Ectodermal cell (in vitro differentiated cells): ENCODE results near the gene LASP1.
"Not testable (repeated sequence)": the region's sequence is repeated elsewhere in the genome, so short reads cannot be mapped to it uniquely, and the experiment has no call there.

Experiments
- H3K27ac ChIP-seq: 2 replicates; pipeline ENCODE4 v1.7.0; 2013; ENCODE audit warnings: mild to moderate bottlenecking, low read depth, low read length; ENCODE audit not compliant: insufficient read depth, poor library complexity, severe bottlenecking
- H3K27me3 ChIP-seq: 2 replicates; pipeline ENCODE4 v1.7.0; 2013; ENCODE audit warnings: mild to moderate bottlenecking, low read length; ENCODE audit not compliant: insufficient read depth, control insufficient read depth, poor library complexity, severe bottlenecking
- H3K36me3 ChIP-seq: one replicate; pipeline ENCODE4 v1.7.0; 2013; ENCODE audit warnings: low read length; ENCODE audit not compliant: control insufficient read depth, insufficient read depth
- H3K4me1 ChIP-seq: one replicate; pipeline ENCODE4 v1.7.0; 2013; ENCODE audit warnings: low read length; ENCODE audit not compliant: control insufficient read depth, insufficient read depth
- H3K4me3 ChIP-seq: 2 replicates; pipeline ENCODE4 v1.7.0; 2013; ENCODE audit warnings: low read depth, low read length, control low read depth; ENCODE audit not compliant: insufficient read depth
- H3K9me3 ChIP-seq: 2 replicates; pipeline ENCODE4 v1.7.0; 2013; ENCODE audit warnings: mild to moderate bottlenecking, low read length, moderate library complexity; ENCODE audit not compliant: control insufficient read depth
- WGBS, 2 experiments: methylation state at CpG; one replicate each; pipeline ENCODE4 v1.1.7; 2013; ENCODE audit warnings: missing lambda C conversion rate in 2 of 2; 5-methylcytosine and 5-hydroxymethylcytosine counted together

LASP1 gene

GRCh38 chr17:38853292-38854219 is 16.3 kb upstream of the LASP1 start, which contains the start of gene RPL23:
TSS of gene RPL23 (minus strand) at chr17:38853721. CDS start at chr17:38853710, 11 bp downstream.
- Histone ChIP-seq H3K9me3 (no peaks in the 10 kb centered on the region), H3K4me3 (peak within 1 kb of the TSS; percentile 88)

GRCh38 chr17:38855101-38855714 is 14.7 kb upstream of the LASP1 start:
- H3K36me3 ChIP-seq, result peaks cover 14% of the 10 kb centered on the region
- H3K27me3 ChIP-seq, H3K9me3 ChIP-seq, H3K4me1 ChIP-seq, H3K27ac ChIP-seq, H3K4me3 ChIP-seq: not testable (repeated sequence)
- WGBS, 2 experiments, result 94 to 95% methylated on average over 28 of the region's 28 CpGs

More at GRCh38 chr17:38853292-38854219, 16.3 kb upstream of the LASP1 start, which contains the start of gene RPL23:
- 0 to 1% methylated on average over 46 to 48 of the region's 48 CpGs for WGBS, 2 experiments
- peaks cover 30% of the 10 kb centered on the region for H3K36me3 ChIP-seq
- peaks cover 7% of the 10 kb centered on the region for H3K4me1 ChIP-seq
- no peaks in the 10 kb centered on the region for H3K27me3 ChIP-seq
- peak within 1 kb of the TSS; percentile 97 for H3K27ac ChIP-seq

- no peaks in the 10 kb centered on the region for H3K27me3 ChIP-seq
- H3K27ac ChIP-seq, result no peak overlapping the region
- H3K36me3 ChIP-seq, result no peaks in the 10 kb centered on the region
- no peaks in the 10 kb centered on the region for H3K4me1 ChIP-seq
- no peaks in the 10 kb centered on the region for H3K9me3 ChIP-seq
- WGBS, 2 experiments, result 74 to 86% methylated on average over 5 of the region's 5 CpGs
- no peak overlapping the region for H3K4me3 ChIP-seq
These were observed 12.6 kb upstream of the LASP1 start for GRCh38 chr17:38857271-38857670.

- H3K9me3 ChIP-seq, result no peaks in the 10 kb centered on the region
- no peak overlapping the region for H3K27ac ChIP-seq
- no peaks in the 10 kb centered on the region for H3K27me3 ChIP-seq
- H3K36me3 ChIP-seq, result no peaks in the 10 kb centered on the region
- H3K4me3 ChIP-seq, result no peak overlapping the region
- WGBS, 2 experiments, result 67 to 74% methylated on average over 8 of the region's 8 CpGs
- H3K4me1 ChIP-seq, result no peaks in the 10 kb centered on the region
These were observed 8.4 kb upstream of the LASP1 start for GRCh38 chr17:38861399-38861843.

- Histone ChIP-seq H3K27me3 (peaks cover 9% of the 10 kb centered on the region), H3K4me1 (no peaks in the 10 kb centered on the region), H3K4me3 (no peak overlapping the region), H3K36me3 (no peaks in the 10 kb centered on the region), H3K9me3 (no peaks in the 10 kb centered on the region), H3K27ac (no peak overlapping the region)
- 64% methylated on average over 11 of the region's 11 CpGs for whole genome bisulfite sequencing, 2 experiments
These were observed 5.0 kb upstream of the LASP1 start for GRCh38 chr17:38864636-38865398.

- H3K36me3 ChIP-seq, result no peaks in the 10 kb centered on the region
- H3K27me3 ChIP-seq, result peaks cover 9% of the 10 kb centered on the region
- 19% methylated on average over 31 of the region's 31 CpGs for WGBS, 2 experiments
- H3K9me3 ChIP-seq, result no peaks in the 10 kb centered on the region
- H3K4me3 ChIP-seq, result peak overlapping the region; percentile 91
- H3K27ac ChIP-seq, result peak overlapping the region; percentile 68
- no peaks in the 10 kb centered on the region for H3K4me1 ChIP-seq
These were observed 2.5 kb upstream of the LASP1 start for GRCh38 chr17:38867179-38867967.

- H3K9me3 ChIP-seq, result no peaks in the 10 kb centered on the region
- H3K4me1 ChIP-seq, result no peaks in the 10 kb centered on the region
- peak overlapping the region; percentile 91 for H3K4me3 ChIP-seq
- peak overlapping the region; percentile 68 for H3K27ac ChIP-seq
- WGBS, 2 experiments, result 5% methylated on average over 25 of the region's 25 CpGs
- H3K27me3 ChIP-seq, result peaks cover 9% of the 10 kb centered on the region
- H3K36me3 ChIP-seq, result no peaks in the 10 kb centered on the region
These were observed 1.7 kb upstream of the LASP1 start for GRCh38 chr17:38867968-38868816.

GRCh38 chr17:38868817-38869525 is 887 bp upstream of the LASP1 start:
- Histone ChIP-seq H3K9me3 (no peaks in the 10 kb centered on the region), H3K4me1 (peaks cover 4% of the 10 kb centered on the region), H3K36me3 (no peaks in the 10 kb centered on the region), H3K27ac (peak overlapping the region; percentile 80), H3K27me3 (peaks cover 9% of the 10 kb centered on the region), H3K4me3 (peak overlapping the region; percentile 91)
- 4 to 7% methylated on average over 25 to 26 of the region's 26 CpGs for WGBS, 2 experiments
